ENCODE results near the gene DDX1.

Gene DDX1

GRCh38 chr2:15660491-15661294, 69.0 kb downstream of the DDX1 start:
- DNase-seq (ENCODE audit: low read depth in 2 of 3, low spot score in 2 of 3): no peak

GRCh38 chr2:15661295-15661569, 69.6 kb downstream of the DDX1 start:
- no peak for DNase-seq (ENCODE audit: low read depth in 2 of 3, low spot score in 2 of 3)

- DNase-seq (ENCODE audit: low read depth in 2 of 3, low spot score in 2 of 3): no peak
Observed at GRCh38 chr2:15662026-15662425, 70.4 kb downstream of the DDX1 start.

GRCh38 chr2:15662579-15662978, 70.9 kb downstream of the DDX1 start:
- no peak for DNase-seq (ENCODE audit: low read depth in 2 of 3, low spot score in 2 of 3)

GRCh38 chr2:15663802-15664201, 72.1 kb downstream of the DDX1 start:
- no peak for DNase-seq (ENCODE audit: low read depth in 2 of 3, low spot score in 2 of 3)

GRCh38 chr2:15664273-15665066, 72.8 kb downstream of the DDX1 start:
- no peak for DNase-seq (ENCODE audit: low read depth in 2 of 3, low spot score in 2 of 3)

- no peak for DNase-seq (ENCODE audit: low read depth in 2 of 3, low spot score in 2 of 3)
Observed at GRCh38 chr2:15665067-15665942, 73.6 kb downstream of the DDX1 start.

GRCh38 chr2:15665943-15666460, 74.3 kb downstream of the DDX1 start:
- DNase-seq (ENCODE audit: low read depth in 2 of 3, low spot score in 2 of 3): no peak

GRCh38 chr2:15666861-15667808, 75.5 kb downstream of the DDX1 start:
- no peak for DNase-seq (ENCODE audit: low read depth in 2 of 3, low spot score in 2 of 3)

GRCh38 chr2:15667809-15668556, 76.3 kb downstream of the DDX1 start:
- no peak for DNase-seq (ENCODE audit: low read depth in 2 of 3, low spot score in 2 of 3)

GRCh38 chr2:15668611-15669305, 77.1 kb downstream of the DDX1 start:
- DNase-seq (ENCODE audit: low read depth in 2 of 3, low spot score in 2 of 3): no peak

- DNase-seq (ENCODE audit: low read depth in 2 of 3, low spot score in 2 of 3): no peak
Observed at GRCh38 chr2:15669375-15669910, 77.8 kb downstream of the DDX1 start.

GRCh38 chr2:15670469-15670868, 78.8 kb downstream of the DDX1 start:
- DNase-seq (ENCODE audit: low read depth in 2 of 3, low spot score in 2 of 3): no peak

GRCh38 chr2:15670981-15671380, 79.3 kb downstream of the DDX1 start:
- no peak for DNase-seq (ENCODE audit: low read depth in 2 of 3, low spot score in 2 of 3)

GRCh38 chr2:15671409-15671808, 79.7 kb downstream of the DDX1 start:
- DNase-seq (ENCODE audit: low read depth in 2 of 3, low spot score in 2 of 3): no peak

- DNase-seq (ENCODE audit: low read depth in 2 of 3, low spot score in 2 of 3): no peak
Observed at GRCh38 chr2:15671842-15672815, 80.5 kb downstream of the DDX1 start.
